CD4-positive, alpha-beta T cell treated with Interleukin-6 at 100 ng/mL for 8 hours (primary cell): Measurements from ENCODE around the gene NKAPD1.
"Not testable (repeated sequence)": the region's sequence is repeated elsewhere in the genome, so short reads cannot be mapped to it uniquely, and the experiment has no call there.

Source experiments
- DNase-seq: peaks from one replicate; pipeline ENCODE4 v3.0.0-alpha.2; 2020; ENCODE audit warnings: mixed read lengths, low spot score

Gene NKAPD1

GRCh38 chr11:112086422-112087191 lies 12.5 kb downstream of the NKAPD1 start, which contains the start of the genes SDHD and TIMM8B:
Gene SDHD (plus strand): TSS chr11:112086873. CDS start chr11:112086908, 35 bp downstream.
Gene TIMM8B (minus strand): TSS chr11:112086756. CDS start chr11:112086723, 33 bp downstream.
- peak; percentile 96 for DNase-seq

GRCh38 chr11:112087212-112087611 lies 13.1 kb downstream of the NKAPD1 start:
- no peak for DNase-seq

- DNase-seq = not testable (repeated sequence)
Observed at GRCh38 chr11:112095302-112095701, 21.2 kb downstream of the NKAPD1 start.

- DNase-seq = no peak
Observed at GRCh38 chr11:112096194-112096593, 22.1 kb downstream of the NKAPD1 start.

GRCh38 chr11:112097734-112098528 lies 23.8 kb downstream of the NKAPD1 start:
- DNase-seq = no peak

GRCh38 chr11:112100462-112100861 lies 26.4 kb downstream of the NKAPD1 start:
- no peak for DNase-seq

GRCh38 chr11:112103446-112103845 lies 29.3 kb downstream of the NKAPD1 start:
- DNase-seq = no peak

GRCh38 chr11:112106070-112106469 lies 32.0 kb downstream of the NKAPD1 start:
- no peak for DNase-seq

GRCh38 chr11:112113539-112114457 lies 39.7 kb downstream of the NKAPD1 start:
- peak; percentile 17 for DNase-seq

- no peak for DNase-seq
Observed at GRCh38 chr11:112114460-112114859, 40.4 kb downstream of the NKAPD1 start.

- no peak for DNase-seq
Observed at GRCh38 chr11:112115386-112115785, 41.3 kb downstream of the NKAPD1 start.

- DNase-seq = no peak
Observed at GRCh38 chr11:112118176-112118575, 44.1 kb downstream of the NKAPD1 start.

GRCh38 chr11:112121981-112122615 lies 48.0 kb downstream of the NKAPD1 start:
- no peak for DNase-seq

GRCh38 chr11:112123129-112123528 lies 49.0 kb downstream of the NKAPD1 start:
- DNase-seq = no peak

GRCh38 chr11:112127056-112127455 lies 53.0 kb downstream of the NKAPD1 start:
- DNase-seq = no peak

GRCh38 chr11:112128483-112129121 lies 54.5 kb downstream of the NKAPD1 start:
- no peak for DNase-seq

GRCh38 chr11:112129656-112130055 lies 55.6 kb downstream of the NKAPD1 start:
- DNase-seq = no peak

GRCh38 chr11:112132737-112133136 lies 58.6 kb downstream of the NKAPD1 start:
- DNase-seq = no peak

- no peak for DNase-seq
Observed at GRCh38 chr11:112134473-112134872, 60.4 kb downstream of the NKAPD1 start.
